Activated T-helper 17 cell treated with anti-CD3 and anti-CD28 coated beads, Interleukin-2, amount 50 U/mL, for 72 hours (primary cell): Measurements from ENCODE around the gene PANK2. TPM values are rescaled to one million over a fixed set of nuclear protein-coding genes. Genes with fewer than 3 reads are reported as not detected.
"Not testable (repeated sequence)": the region's sequence is repeated elsewhere in the genome, so short reads cannot be mapped to it uniquely, and the experiment has no call there.

ENCODE experiments used
- ATAC-seq: fragments of 150-1000 bp; cut with Tn5 transposase; replicated peaks from 2 replicates; pipeline ENCODE4 v1.10.0; 2021; ENCODE audit warnings: mild to moderate bottlenecking, moderate library complexity
- H3K27ac Mint-ChIP-seq: one replicate; pipeline ENCODE4 v1.8.0; 2022; ENCODE audit warnings: mixed read lengths
- H3K27me3 Mint-ChIP-seq: one replicate; pipeline ENCODE4 v1.8.0; 2022; ENCODE audit warnings: mixed read lengths
- H3K36me3 Mint-ChIP-seq: one replicate; pipeline ENCODE4 v1.8.0; 2022; ENCODE audit warnings: low read depth, mild to moderate bottlenecking, mixed read lengths
- H3K4me1 Mint-ChIP-seq: one replicate; pipeline ENCODE4 v1.8.0; 2022; ENCODE audit warnings: mixed read lengths
- H3K4me3 Mint-ChIP-seq: one replicate; pipeline ENCODE4 v1.8.0; 2022; ENCODE audit warnings: mild to moderate bottlenecking, mixed read lengths
- H3K9me3 Mint-ChIP-seq: one replicate; pipeline ENCODE4 v1.8.0; 2022; ENCODE audit warnings: mixed read lengths
- total RNA-seq, 2 donors: library from RNA; stranded (reverse); gene quantifications; one replicate each; pipeline ENCODE4 v1.2.3, GENCODE V29; 2022

Gene PANK2
- total RNA-seq, 2 donors from 2014 or later, result 61.1 to 64.3 TPM

DNA sequence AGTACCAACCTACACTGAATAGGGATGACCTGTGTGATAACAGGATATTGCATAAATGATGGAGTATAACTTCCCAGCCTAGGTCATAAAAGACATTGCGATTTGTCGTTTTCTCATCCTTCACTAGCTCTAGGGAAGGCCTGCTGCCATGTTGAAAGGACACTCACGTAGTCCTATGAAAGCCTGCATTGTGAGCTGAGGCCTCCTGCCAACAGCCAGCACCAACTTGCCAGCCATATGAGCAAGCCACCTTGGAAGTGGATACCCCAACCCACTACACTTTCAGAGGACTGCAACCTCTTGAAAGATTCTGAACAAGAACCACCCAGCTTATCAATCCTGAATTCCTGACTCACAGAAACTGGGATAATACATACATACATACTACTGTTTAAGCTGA lies 3.5 kb upstream of the PANK2 start:
- no peaks in the 10 kb centered on the region for H3K9me3 Mint-ChIP-seq
- H3K4me3 Mint-ChIP-seq, result no peak overlapping the region
- peaks cover 20% of the 10 kb centered on the region for H3K36me3 Mint-ChIP-seq
- no peaks in the 10 kb centered on the region for H3K27me3 Mint-ChIP-seq
- ATAC-seq, result no peak
- peaks cover 11% of the 10 kb centered on the region for H3K4me1 Mint-ChIP-seq
- H3K27ac Mint-ChIP-seq, result no peak overlapping the region

GRCh38 chr20:3887876-3888620 lies 1.1 kb upstream of the PANK2 start:
- H3K4me1 Mint-ChIP-seq, result peaks cover 12% of the 10 kb centered on the region
- no peak for ATAC-seq
- H3K27ac Mint-ChIP-seq, result peak overlapping the region; percentile 93
- no peaks in the 10 kb centered on the region for H3K9me3 Mint-ChIP-seq
- H3K36me3 Mint-ChIP-seq, result peaks cover 44% of the 10 kb centered on the region
- no peaks in the 10 kb centered on the region for H3K27me3 Mint-ChIP-seq
- H3K4me3 Mint-ChIP-seq, result peak overlapping the region; percentile 96

DNA sequence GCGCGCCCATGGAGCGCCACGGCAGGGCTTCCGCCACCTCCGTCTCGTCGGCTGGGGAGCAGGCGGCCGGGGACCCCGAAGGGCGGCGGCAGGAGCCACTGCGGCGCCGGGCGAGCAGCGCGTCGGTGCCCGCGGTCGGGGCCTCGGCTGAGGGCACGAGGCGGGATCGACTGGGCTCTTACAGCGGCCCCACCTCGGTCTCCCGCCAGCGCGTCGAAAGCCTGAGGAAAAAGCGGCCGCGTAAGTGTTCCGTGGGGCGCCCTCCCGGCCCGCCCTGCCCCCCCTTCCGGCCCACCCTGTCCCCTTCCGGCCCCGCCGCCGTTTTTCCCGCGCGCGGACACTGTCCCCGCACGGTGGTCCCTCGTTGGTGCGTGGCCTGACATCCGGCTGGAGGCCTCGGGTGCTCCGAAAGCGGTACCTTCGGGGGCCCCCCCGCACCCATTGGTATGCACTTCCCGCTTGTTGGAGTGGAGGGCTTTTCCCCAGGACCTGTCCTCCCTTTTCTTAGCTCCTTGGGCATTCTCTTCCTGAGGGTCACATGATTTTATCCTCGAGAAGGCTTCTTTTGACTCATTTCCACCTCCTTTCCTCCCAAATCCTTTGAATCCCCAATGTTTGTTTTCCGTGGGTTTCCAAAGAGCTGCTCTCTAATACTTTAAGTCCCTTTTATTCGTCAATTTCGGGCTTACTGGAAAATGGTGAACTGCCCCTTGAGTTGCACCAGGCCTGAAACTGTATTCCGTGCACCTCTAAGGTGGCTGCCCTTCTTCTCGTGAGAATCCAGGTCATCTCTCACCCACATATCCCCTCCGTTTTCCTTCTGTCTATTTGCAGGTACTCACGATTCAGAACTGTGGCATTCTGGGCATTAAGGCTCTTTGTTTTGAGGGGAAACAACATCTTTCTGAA lies 556 bp downstream of the PANK2 start:
- no peaks in the 10 kb centered on the region for H3K9me3 Mint-ChIP-seq
- peaks cover 56% of the 10 kb centered on the region for H3K36me3 Mint-ChIP-seq
- H3K27ac Mint-ChIP-seq, result peak overlapping the region; percentile 96
- peak overlapping the region; percentile 96 for H3K4me3 Mint-ChIP-seq
- ATAC-seq, result peak; percentile 26
- peaks cover 19% of the 10 kb centered on the region for H3K4me1 Mint-ChIP-seq
- no peaks in the 10 kb centered on the region for H3K27me3 Mint-ChIP-seq

GRCh38 chr20:3890398-3890751 lies 1.2 kb downstream of the PANK2 start:
- Mint-ChIP-seq H3K4me1 (peaks cover 22% of the 10 kb centered on the region), H3K9me3 (no peaks in the 10 kb centered on the region), H3K36me3 (peaks cover 62% of the 10 kb centered on the region), H3K4me3 (peak overlapping the region; percentile 96), H3K27ac (peak overlapping the region; percentile 96), H3K27me3 (no peaks in the 10 kb centered on the region)
- ATAC-seq, result no peak

DNA sequence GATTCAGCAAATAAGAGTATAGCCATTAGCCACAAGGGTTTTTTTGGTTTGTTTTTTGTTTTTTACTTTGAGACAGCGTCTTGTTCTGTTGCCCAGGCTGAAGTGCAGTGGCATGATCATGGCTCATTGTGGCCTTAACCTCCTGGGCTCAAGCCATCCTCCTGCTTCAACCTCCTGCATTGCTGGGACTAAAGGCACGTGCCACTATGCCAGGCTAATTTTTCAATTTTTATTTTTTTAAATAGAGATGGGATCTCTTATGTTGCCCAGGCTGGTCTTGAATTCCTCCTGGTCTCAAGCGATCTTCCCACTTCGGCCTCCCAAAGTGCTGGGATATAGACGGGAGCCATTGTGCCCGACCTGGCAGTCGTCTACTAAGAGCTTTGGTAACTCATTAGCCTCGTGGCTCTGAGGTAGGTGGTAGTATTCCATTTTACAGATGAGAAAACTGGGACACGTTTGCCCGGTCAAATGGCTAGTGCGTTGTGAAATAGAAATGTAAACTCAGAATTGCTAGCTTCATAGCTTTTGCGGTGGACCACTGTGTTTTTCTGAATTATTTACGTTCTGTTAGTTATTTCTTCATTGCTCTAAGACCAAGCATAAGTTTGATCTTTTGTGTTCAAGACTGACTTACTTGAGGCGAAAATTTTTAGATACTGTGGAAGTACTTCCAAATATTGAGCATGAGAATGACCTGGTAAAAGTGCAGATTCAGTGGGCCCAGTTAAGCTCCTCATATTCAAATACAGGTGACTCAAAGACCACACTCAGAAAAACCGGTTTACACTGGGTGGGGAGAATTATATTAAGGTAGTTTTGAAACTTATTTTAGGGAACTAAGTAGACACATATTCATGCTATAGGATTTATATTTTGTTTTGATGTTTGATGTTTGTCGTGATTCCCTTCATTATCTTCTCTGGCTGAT lies 2.1 kb downstream of the PANK2 start:
- Mint-ChIP-seq H3K27me3 (no peaks in the 10 kb centered on the region), H3K9me3 (no peaks in the 10 kb centered on the region), H3K4me1 (peaks cover 22% of the 10 kb centered on the region), H3K36me3 (peaks cover 70% of the 10 kb centered on the region), H3K4me3 (peak overlapping the region; percentile 96), H3K27ac (peak overlapping the region; percentile 96)
- ATAC-seq, result no peak

DNA sequence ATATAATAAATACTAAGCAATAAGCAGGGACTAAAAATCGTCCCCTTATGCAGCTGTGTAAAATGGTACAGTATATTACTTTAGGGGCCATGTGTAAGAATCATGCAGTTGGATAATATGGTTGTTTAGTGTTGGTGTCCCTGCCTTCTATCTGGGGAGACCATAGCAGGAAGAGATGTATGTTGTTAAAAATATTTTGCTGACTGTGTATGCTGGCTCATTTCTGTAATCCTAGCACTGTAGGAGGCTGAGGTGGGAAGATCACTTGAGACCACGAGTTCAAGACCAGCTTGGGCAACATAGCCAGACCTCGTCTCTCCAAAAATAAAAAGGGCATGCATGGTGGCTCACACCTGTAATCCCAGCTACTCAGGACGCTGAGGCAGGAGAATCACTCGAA lies 5.6 kb downstream of the PANK2 start:
- H3K36me3 Mint-ChIP-seq, result peaks cover 74% of the 10 kb centered on the region

GRCh38 chr20:3896302-3896701 lies 7.1 kb downstream of the PANK2 start:
- Mint-ChIP-seq H3K27ac (peak overlapping the region; percentile 76), H3K4me3 (peak overlapping the region; percentile 73), H3K4me1 (peaks cover 36% of the 10 kb centered on the region), H3K27me3 (no peaks in the 10 kb centered on the region), H3K9me3 (no peaks in the 10 kb centered on the region), H3K36me3 (peaks cover 67% of the 10 kb centered on the region)
- ATAC-seq, result no peak

More for the DNA sequence above, 5.6 kb downstream of the PANK2 start:
- H3K4me1 Mint-ChIP-seq, result peaks cover 25% of the 10 kb centered on the region
- no peak for ATAC-seq
- peak overlapping the region; percentile 73 for H3K4me3 Mint-ChIP-seq
- H3K27me3 Mint-ChIP-seq, result no peaks in the 10 kb centered on the region
- no peaks in the 10 kb centered on the region for H3K9me3 Mint-ChIP-seq
- peak overlapping the region; percentile 56 for H3K27ac Mint-ChIP-seq

DNA sequence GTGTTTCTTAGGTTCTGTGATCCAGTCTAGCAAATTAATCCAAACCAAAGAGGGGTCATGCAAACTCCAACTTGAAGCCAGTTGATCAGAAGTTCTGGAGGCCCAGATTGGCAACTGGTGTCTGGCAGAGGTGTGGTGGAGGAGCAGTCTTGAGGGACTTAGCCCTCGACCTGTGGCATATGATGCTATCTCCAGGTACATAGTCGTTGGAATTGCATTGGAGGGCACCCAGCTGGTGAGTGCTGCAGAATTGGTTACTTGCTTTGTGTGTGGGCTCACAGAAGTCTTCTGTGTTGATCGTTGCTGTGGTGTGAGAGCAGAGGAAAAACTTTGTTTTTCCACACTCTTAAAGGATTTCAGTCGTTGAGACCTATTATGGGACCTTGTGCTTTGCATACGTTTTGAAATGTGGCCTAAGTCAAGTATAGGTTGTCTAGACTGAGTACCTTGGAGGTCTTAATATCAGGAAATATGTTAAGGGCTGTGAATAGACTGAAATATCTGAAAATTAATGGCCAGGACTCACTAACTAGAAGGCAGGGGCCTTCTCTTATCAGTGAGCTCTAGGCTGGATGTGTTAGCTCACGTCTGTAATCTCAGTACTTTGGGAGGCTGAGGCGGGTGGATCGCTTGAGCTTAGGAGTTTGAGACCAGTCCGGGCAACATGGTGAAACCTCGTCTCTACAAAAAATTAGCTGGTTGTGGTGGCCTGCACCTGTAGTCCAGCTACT lies 7.8 kb downstream of the PANK2 start:
- no peaks in the 10 kb centered on the region for H3K27me3 Mint-ChIP-seq
- H3K9me3 Mint-ChIP-seq, result no peaks in the 10 kb centered on the region
- H3K4me1 Mint-ChIP-seq, result peaks cover 43% of the 10 kb centered on the region
- no peak for ATAC-seq
- peaks cover 67% of the 10 kb centered on the region for H3K36me3 Mint-ChIP-seq
- H3K27ac Mint-ChIP-seq, result peak overlapping the region; percentile 76
- peak overlapping the region; percentile 73 for H3K4me3 Mint-ChIP-seq

- Mint-ChIP-seq H3K4me3 (peak overlapping the region; percentile 73), H3K4me1 (peaks cover 43% of the 10 kb centered on the region), H3K36me3 (peaks cover 64% of the 10 kb centered on the region)
- not testable (repeated sequence) for ATAC-seq, H3K27ac Mint-ChIP-seq, H3K9me3 Mint-ChIP-seq, H3K27me3 Mint-ChIP-seq
These were observed 9.0 kb downstream of the PANK2 start for GRCh38 chr20:3898181-3898580.

DNA sequence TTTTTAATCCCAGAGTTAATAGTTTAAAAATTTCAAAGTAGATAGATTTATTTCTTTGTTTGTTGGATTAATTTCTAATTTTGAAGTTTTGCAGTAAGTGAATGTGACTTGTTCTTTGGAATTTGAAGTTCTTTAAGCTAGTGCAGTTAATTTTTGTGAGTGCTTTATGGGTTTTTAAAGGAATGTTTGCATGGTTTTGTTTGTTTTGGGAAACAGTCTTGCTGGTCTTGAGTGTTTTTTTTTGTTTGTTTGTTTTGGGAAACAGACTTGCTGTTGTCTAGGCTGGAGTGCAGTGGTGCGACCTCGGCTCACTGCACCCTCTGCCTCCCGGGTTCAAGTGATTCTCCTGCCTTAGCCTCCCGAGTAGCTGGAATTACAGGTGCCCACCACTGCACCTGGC lies 9.5 kb downstream of the PANK2 start:
- peak overlapping the region; percentile 54 for H3K4me3 Mint-ChIP-seq
- no peaks in the 10 kb centered on the region for H3K27me3 Mint-ChIP-seq
- peaks cover 39% of the 10 kb centered on the region for H3K4me1 Mint-ChIP-seq
- no peak overlapping the region for H3K27ac Mint-ChIP-seq
- no peak for ATAC-seq
- H3K36me3 Mint-ChIP-seq, result peaks cover 61% of the 10 kb centered on the region
- H3K9me3 Mint-ChIP-seq, result no peaks in the 10 kb centered on the region

- Mint-ChIP-seq H3K27me3 (no peaks in the 10 kb centered on the region), H3K36me3 (peaks cover 65% of the 10 kb centered on the region), H3K4me1 (peaks cover 37% of the 10 kb centered on the region), H3K9me3 (no peaks in the 10 kb centered on the region), H3K27ac (peak overlapping the region; percentile 44), H3K4me3 (peak overlapping the region; percentile 54)
- peak; percentile 61 for ATAC-seq
These were observed 11.0 kb downstream of the PANK2 start for GRCh38 chr20:3900187-3900604.

DNA sequence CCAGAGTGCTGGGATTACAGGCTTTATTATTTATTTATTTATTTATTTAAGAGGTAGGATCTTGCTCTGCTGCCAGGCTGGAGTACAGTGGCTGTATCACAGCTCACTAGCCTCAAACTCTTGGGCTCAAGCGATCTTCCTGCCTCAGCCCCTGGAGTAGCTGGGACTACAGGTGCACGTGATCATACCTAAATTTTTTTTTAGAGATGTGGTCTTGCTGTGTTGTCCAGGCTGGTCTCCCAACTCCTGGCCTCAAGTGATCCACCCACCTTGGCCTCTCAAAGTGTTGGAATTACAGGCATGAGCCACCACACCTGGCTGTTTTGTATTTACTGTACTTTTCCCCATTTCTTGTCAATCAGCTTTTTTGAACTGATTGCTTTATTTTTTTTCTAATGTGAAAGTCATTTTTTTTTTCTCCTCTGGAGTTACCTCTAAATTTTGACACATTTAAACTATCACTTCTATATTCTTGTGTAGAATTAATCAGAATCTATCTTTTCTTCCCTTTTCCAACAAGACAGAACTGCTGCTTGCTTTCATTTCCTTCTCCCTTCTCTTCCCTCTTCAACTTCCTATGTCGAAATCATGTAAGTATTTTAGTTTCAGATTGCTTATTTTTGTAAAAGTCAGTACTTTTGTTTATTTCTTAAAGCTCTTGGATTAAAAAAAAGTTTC lies 12.0 kb downstream of the PANK2 start:
- peak overlapping the region; percentile 84 for H3K27ac Mint-ChIP-seq
- peak overlapping the region; percentile 48 for H3K4me3 Mint-ChIP-seq
- H3K36me3 Mint-ChIP-seq, result peaks cover 59% of the 10 kb centered on the region
- no peaks in the 10 kb centered on the region for H3K27me3 Mint-ChIP-seq
- ATAC-seq, result no peak
- peaks cover 37% of the 10 kb centered on the region for H3K4me1 Mint-ChIP-seq
- no peaks in the 10 kb centered on the region for H3K9me3 Mint-ChIP-seq
